T-helper 9 cell (primary cell): ENCODE data around the gene CD274.
A peak's percentile ranks its signal among the peaks of the same experiment; 100 is the strongest.
"Not testable (repeated sequence)": the region's sequence is repeated elsewhere in the genome, so short reads cannot be mapped to it uniquely, and the experiment has no call there.

ENCODE experiments used
- DNase-seq: peaks from one replicate; pipeline ENCODE4 v3.0.0-alpha.2; 2020

The CD274 gene

DNA sequence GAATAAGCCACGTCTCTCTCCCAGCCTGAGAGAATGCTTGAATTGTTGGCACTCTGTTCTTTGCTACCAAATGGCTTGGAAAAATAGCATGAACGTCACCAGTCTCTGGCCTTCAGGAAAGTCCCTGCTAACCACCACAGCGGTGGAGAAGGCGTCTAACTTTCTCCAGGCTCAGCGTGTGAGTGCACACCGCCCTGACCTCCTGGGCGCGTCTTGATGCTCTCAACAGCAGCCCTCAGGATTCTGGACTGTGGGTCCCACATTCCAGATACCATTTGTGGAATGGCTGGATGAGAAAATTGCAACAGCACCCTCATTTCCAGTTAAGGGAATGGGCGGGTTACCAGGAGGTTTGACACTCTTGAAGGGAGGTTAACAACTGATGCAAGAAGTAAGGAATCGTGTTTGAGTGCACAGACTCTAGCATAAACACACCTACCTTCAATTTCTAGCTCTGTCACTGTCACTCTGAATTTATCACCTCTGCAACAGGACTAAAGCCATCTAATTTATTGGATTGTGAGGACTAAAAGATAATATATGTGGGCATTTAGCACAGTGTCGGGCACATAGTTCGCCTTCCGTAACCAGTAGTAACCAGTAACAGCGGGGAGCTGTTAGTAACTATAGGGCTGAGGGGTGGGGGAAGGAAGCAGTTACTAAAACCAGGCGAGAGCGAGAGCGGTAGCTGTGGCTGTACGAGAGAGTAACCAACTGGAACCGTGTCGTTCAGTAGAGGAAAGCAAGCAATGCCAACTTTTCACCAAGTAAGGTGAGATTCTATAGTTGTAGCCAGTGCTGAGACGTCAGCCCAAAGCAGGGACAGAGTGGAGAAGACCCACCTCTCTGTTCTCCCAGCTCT lies 11.8 kb upstream of the CD274 start:
- peak; percentile 45 for DNase-seq

DNA sequence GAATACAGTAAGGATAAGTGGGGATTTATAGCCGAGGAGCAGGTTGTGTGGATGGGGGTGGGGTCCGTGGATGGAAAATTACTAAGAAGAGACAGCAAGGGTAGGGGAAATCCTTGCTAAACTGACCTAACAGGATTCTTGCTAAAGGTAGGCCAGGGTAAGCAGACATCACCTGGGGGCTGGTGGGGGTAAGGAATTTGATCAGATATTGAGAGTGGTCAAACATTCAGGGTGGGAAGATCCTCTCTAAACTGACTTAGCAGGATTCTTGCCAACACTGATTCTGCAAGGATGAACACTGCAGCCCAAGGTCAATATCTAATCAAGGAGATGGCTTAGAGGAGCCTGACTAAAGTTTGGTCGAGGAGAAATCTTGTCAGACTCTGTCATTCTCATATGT lies 9.9 kb upstream of the CD274 start:
- DNase-seq, result no peak

DNA sequence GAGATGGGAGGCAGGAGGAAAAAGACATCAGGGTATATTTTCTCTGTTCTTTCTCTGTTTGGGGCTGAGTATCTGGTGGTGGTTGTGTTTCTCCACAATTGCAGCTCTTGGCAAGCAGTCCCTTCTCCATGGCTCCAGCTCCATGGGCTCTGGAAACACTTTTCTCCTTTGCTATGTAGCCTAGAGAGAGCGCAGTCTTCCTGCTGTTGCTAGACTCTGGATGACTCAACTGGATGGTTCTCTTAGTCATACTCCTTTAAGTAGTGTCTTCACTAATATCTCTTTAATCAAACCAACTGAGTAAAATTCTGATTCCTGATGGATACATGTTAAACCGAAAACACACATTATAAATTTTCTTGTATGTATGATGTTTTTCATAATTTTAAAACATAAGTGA lies 9.3 kb upstream of the CD274 start:
- no peak for DNase-seq

- no peak for DNase-seq
Observed at GRCh38 chr9:5442400-5443011, 7.8 kb upstream of the CD274 start.

GRCh38 chr9:5443850-5444249 lies 6.5 kb upstream of the CD274 start:
- no peak for DNase-seq

DNA sequence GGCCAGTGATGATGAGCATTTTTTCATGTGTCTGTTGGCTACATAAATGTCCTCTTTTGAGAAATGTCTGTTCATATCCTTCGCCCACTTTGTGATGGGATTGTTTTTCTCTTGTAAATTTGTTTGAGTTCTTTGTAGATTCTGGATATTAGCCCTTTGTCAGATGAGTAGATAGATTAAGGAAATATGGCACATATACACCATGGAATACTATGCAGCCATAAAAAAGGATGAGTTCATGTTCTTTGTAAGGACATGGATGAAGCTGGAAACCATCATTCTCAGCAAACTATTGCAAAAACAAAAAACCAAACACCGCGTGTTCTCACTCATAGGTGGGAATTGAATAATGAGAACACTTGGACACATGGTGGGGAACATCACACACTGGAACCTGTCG lies 5.2 kb upstream of the CD274 start:
- not testable (repeated sequence) for DNase-seq

- DNase-seq, result no peak
Observed at GRCh38 chr9:5445886-5446285, 4.5 kb upstream of the CD274 start.

- DNase-seq, result no peak
Observed at GRCh38 chr9:5446451-5447236, 3.7 kb upstream of the CD274 start.

- DNase-seq, result no peak
Observed at GRCh38 chr9:5447337-5447736, 3.0 kb upstream of the CD274 start.

- no peak for DNase-seq
Observed at GRCh38 chr9:5448016-5448415, 2.3 kb upstream of the CD274 start.

DNA sequence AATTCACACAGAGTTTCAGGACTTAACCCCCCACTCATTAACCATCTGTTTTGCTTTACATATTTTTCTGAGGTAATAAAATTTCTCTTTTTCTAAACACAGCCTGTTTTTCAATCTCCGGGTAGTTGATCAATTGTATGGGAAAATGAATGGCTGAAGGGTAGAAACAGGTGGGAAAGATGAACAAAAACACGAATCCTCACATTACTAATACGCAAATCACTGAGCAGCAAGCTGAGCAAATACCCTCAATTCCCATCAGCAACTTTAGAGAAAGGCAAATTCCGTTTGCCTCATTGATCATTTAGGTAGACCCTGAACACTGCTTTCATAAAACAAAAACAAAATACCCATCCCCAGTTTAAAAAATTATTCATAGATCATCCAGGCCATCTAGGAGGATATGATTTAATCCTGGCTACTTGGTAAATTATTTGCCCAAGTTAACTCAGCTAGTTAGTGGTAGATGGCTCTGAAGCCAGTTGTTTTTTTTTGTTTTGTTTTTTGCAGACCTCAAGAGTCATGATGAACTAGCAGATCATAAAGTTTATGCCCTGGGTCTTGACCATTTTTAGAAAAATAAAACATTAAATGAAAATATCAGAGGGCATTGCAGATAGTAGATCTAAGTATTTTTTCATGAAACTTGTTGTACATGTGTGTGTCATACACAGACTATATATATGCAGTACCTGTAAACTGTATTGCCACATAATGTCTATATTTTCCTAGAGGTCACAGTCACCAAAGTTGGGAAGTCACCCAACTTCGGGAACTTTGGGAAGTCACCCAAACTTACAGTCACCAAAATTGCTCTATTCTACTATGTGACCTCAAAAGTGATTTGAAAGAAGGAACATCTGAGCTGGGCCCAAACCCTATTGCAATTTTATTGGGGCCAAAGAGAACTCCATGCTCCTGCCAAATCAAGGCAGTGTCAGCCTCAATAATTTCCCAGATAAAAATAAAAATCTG lies 1.6 kb upstream of the CD274 start:
- DNase-seq, result no peak

DNA sequence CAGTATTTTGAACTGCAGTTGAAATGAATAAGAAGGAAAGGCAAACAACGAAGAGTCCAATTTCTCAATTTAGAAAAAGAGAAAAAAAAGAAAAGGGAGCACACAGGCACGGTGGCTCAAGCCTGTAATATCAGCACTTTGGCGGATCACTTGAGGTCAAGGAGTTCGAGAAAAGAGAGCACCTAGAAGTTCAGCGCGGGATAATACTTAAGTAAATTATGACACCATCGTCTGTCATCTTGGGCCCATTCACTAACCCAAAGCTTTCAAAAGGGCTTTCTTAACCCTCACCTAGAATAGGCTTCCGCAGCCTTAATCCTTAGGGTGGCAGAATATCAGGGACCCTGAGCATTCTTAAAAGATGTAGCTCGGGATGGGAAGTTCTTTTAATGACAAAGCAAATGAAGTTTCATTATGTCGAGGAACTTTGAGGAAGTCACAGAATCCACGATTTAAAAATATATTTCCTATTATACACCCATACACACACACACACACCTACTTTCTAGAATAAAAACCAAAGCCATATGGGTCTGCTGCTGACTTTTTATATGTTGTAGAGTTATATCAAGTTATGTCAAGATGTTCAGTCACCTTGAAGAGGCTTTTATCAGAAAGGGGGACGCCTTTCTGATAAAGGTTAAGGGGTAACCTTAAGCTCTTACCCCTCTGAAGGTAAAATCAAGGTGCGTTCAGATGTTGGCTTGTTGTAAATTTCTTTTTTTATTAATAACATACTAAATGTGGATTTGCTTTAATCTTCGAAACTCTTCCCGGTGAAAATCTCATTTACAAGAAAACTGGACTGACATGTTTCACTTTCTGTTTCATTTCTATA lies 602 bp upstream of the CD274 start:
- DNase-seq, result no peak

GRCh38 chr9:5452286-5452609 lies 1.9 kb downstream of the CD274 start:
- no peak for DNase-seq

DNA sequence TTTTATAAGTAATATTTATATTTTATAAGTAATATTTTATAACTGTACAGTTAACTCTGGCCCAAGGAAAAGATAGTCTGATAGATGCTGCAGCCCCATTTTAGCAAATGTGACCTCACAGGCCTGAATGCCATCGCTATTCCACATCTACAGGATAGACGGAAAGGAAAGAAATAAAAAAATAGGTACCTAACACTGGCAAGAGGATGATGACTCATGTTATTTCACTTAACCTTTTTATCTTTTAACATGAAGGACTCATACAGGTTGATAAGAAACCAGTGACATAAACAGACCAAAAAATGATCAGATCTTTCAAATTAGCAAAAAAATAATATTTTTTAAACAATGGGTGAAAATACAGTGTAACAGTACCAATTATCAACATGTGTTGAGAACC lies 2.7 kb downstream of the CD274 start:
- no peak for DNase-seq

DNA sequence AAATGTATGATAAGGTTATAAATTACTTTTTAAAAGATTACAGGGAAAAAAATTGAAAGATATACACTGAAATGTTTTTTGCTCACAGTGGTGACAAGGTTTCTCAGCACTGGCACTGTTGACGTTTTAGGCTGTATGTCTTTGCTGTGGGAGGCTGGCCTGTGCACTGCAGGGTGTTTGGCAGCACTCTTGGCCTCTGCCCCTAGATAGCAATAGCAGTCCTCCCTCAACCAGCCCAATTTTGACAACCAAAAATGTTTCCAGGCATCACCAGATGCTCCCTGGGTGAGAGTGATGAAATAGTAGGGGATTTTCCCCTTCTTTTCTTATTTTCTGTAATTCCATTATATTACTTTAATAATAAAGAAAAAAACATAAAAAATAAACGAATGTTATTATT lies 3.3 kb downstream of the CD274 start:
- DNase-seq, result no peak

DNA sequence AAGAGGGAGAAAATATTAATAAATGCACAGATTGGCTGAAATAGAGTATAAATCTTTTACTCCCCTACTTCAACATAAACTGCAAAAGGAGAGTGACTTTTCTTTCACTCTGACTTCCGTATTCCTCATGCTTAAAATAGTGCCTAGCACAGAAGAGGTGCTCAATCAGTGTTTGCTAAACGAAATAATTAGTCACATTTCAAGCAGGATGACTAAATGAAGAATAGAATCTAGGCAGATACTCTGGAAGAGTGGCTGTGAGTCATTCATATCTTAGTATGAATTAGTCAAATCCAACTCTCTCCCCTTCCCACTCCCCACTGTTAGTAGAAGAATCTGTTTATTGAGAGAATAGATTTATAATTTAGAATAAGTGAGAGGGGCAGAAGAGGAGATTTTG lies 4.8 kb downstream of the CD274 start:
- DNase-seq, result no peak

- no peak for DNase-seq
Observed at GRCh38 chr9:5459289-5459829, 9.0 kb downstream of the CD274 start.

DNA sequence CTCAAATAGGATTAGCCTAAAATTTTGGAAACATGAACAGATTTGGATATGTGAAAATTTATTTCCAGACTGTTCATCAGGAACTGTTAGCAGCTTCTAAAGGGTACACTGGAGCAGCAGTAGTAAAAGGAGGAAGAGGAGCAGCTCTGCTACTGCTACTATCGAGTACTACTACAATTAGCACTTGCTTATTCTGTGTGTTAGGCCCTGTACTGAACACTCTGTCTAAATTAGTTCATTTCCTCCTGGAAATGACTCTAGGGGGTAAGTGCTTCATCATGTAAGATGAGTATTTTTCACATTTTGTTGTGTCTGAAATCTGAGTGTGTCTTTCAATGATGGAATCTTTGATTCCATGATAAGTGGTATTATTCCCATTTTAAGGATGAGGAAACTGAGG lies 9.8 kb downstream of the CD274 start:
- no peak for DNase-seq

GRCh38 chr9:5464831-5465330 lies 14.5 kb downstream of the CD274 start:
- not testable (repeated sequence) for DNase-seq

- no peak for DNase-seq
Observed at GRCh38 chr9:5466005-5466404, 15.7 kb downstream of the CD274 start.

GRCh38 chr9:5466766-5467165 lies 16.4 kb downstream of the CD274 start:
- no peak for DNase-seq
